Lower lobe of right lung (tissue), 2 donors: ENCODE results near the gene ETV6. TPM values are rescaled to one million over a fixed set of nuclear protein-coding genes. Genes with fewer than 3 reads are reported as not detected.

Experiments
- ATAC-seq, 2 donors: fragments of 200-7000 bp; cut with Tn5 transposase; one replicate each; pipeline ENCODE4 v1.9.1; 2020 to 2022; ENCODE audit warnings: mild to moderate bottlenecking in 2 of 2, moderate library complexity in 2 of 2
- DNase-seq: peaks from one replicate; pipeline ENCODE4 v3.0.0-alpha.2; 2020
- H3K27ac ChIP-seq: fragments of 200-600 bp; one replicate; pipeline ENCODE4 v1.8.0; 2022
- H3K27me3 ChIP-seq: fragments of 200-600 bp; one replicate; pipeline ENCODE4 v1.8.0; 2022; ENCODE audit warnings: low read depth
- H3K36me3 ChIP-seq: fragments of 200-600 bp; one replicate; pipeline ENCODE4 v1.8.0; 2022; ENCODE audit warnings: mild to moderate bottlenecking
- H3K4me1 ChIP-seq: fragments of 200-600 bp; one replicate; pipeline ENCODE4 v1.8.0; 2022
- H3K4me3 ChIP-seq: fragments of 200-600 bp; one replicate; pipeline ENCODE4 v1.8.0; 2022; ENCODE audit warnings: mild to moderate bottlenecking
- H3K9me3 ChIP-seq: fragments of 200-600 bp; one replicate; pipeline ENCODE4 v1.8.0; 2022
- intact Hi-C: fragments of 100-400 bp; cut with DNase I; formaldehyde crosslinking; loops from one replicate; pipeline ENCODE4 v1.11.0; 2022
- total RNA-seq: library from RNA; stranded (reverse); fragmentation: NEBNext Ultra II Directional; extraction: Animal tissue kit (Norgen Biotek cat#: 25700); gene quantifications from one replicate; pipeline ENCODE4 v1.2.1, GENCODE V29; 2021
- TF ChIP-seq, protein P1 (sequence below): fragments of 200-600 bp; IDR thresholded peaks from one replicate; pipeline ENCODE4 v1.8.0; 2022; ENCODE audit warnings: antibody characterized with exemption, mild to moderate bottlenecking
- donor health status: DM: no; HTN: yes; CAD: no; lungs with severe emphysema.

ETV6 gene
- total RNA-seq, 1 donor from 2014 or later = 48.4 TPM

DNA sequence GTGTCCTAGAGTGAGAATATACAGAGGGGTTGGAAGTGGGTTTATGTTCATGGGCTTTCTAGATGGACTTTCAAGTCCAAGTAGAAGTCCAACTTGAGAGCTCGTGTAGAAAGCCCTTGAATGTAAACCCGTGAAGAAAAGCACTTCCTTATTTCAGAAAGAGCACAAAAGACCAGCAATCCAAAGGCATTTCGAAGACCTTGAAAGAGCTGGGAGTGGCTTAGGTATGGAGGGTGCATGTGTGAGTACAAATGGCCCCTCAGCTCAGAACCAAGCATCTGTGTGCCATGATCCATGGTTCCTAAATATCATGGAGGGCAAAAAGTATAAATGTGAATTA is 160.7 kb downstream of the ETV6 start:
- Histone ChIP-seq H3K27me3 (no peaks in the 10 kb centered on the region), H3K36me3 (no peaks in the 10 kb centered on the region), H3K9me3 (no peaks in the 10 kb centered on the region), H3K4me1 (peaks cover 46% of the 10 kb centered on the region), H3K27ac (peak overlapping the region; percentile 25), H3K4me3 (no peak overlapping the region)
- intact Hi-C loops = no loop called here
- ATAC-seq = no peak
- no peak for DNase-seq
- TF ChIP-seq, protein P1, sequence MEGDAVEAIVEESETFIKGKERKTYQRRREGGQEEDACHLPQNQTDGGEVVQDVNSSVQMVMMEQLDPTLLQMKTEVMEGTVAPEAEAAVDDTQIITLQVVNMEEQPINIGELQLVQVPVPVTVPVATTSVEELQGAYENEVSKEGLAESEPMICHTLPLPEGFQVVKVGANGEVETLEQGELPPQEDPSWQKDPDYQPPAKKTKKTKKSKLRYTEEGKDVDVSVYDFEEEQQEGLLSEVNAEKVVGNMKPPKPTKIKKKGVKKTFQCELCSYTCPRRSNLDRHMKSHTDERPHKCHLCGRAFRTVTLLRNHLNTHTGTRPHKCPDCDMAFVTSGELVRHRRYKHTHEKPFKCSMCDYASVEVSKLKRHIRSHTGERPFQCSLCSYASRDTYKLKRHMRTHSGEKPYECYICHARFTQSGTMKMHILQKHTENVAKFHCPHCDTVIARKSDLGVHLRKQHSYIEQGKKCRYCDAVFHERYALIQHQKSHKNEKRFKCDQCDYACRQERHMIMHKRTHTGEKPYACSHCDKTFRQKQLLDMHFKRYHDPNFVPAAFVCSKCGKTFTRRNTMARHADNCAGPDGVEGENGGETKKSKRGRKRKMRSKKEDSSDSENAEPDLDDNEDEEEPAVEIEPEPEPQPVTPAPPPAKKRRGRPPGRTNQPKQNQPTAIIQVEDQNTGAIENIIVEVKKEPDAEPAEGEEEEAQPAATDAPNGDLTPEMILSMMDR = no peak

DNA sequence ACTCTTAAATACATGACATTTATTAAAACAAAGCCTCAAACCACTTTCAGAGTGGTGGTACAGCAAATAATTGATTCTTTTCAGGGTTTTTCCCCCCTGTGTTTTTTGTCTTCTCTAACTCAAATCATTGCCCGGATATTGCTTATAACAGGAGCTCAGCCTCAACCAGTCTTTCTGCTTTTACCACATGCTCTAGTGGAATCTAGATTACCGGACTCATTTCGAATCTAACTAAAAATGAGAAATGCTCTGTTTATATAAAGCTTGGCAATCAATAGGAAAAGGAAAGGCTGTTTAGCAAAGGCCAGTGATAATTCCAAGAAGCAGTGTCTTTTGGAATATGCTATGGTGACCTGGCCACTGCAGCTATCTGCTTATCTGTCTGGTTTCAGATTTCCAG is 161.5 kb downstream of the ETV6 start:
- H3K4me1 ChIP-seq = peaks cover 48% of the 10 kb centered on the region
- ATAC-seq (no peak), DNase-seq (no peak)
- TF ChIP-seq, protein P1 = no peak
- no peaks in the 10 kb centered on the region for H3K9me3 ChIP-seq
- H3K27ac ChIP-seq = peak overlapping the region; percentile 25
- intact Hi-C loops = no loop called here
- H3K27me3 ChIP-seq = no peaks in the 10 kb centered on the region
- no peak overlapping the region for H3K4me3 ChIP-seq
- H3K36me3 ChIP-seq = no peaks in the 10 kb centered on the region

DNA sequence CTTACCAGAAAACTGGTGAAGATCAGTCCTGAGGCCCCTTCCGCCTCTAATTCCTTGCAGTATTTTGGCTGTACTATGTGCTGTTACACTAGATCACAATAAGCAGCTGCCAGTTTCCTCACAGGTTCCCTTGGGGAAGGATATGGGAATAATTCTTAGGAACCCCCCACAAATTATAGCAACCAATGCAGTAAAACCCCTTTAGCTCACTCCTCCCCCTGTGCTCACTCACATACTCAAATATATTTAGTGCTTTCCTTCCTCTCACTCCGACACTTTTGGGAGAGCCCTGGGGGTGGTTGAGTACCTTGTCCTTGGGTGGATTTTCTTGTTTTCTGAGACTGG is 162.7 kb downstream of the ETV6 start:
- TF ChIP-seq, protein P1 = no peak
- intact Hi-C loops = no loop called here
- H3K27ac ChIP-seq = peak overlapping the region; percentile 54
- H3K4me3 ChIP-seq = no peak overlapping the region
- peak; percentile 21 to 22 for ATAC-seq
- DNase-seq = no peak
- no peaks in the 10 kb centered on the region for H3K36me3 ChIP-seq
- peaks cover 48% of the 10 kb centered on the region for H3K4me1 ChIP-seq
- H3K9me3 ChIP-seq = no peaks in the 10 kb centered on the region
- no peaks in the 10 kb centered on the region for H3K27me3 ChIP-seq

DNA sequence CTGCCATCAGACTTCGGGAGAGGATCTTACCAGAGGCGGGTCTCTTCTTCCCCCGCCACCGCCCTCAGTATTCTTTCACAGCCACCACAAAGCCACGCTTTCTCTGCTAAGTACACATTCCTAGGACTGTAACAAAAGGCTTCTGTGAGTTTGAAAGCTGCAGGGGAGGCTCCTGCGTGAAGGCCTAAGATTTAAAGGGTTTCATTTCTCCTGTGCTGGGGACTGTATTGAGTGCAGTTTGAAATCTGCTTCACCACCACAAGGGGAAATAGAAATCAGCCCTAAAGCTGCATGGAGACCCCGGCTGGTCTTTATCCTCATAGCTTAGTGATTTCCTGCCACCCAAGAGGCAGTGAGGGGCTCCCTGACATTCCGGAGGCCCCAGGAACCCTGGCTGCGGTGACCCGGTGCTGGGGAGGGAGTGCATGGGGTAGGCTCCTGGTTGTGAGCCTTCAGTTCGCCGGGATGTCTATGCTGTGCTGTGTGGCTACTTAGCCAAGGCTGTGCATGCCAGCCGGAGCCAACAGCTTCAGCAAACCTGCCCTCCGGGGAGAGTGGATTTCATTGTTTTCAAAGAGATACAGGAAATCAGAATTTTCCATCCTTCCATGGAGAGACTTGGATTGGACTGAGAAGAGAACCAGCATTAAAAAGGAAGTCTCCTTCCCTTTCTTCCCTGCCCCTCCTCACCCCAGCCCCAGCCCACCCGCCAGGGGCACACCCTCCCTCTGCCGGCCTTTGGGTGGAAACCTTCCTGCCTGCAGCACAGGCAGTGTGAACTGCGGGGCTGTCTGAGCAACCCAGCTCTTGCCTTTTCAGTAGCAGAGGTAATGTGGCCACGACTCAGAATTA is 163.3 kb downstream of the ETV6 start:
- H3K27me3 ChIP-seq = no peaks in the 10 kb centered on the region
- no peaks in the 10 kb centered on the region for H3K9me3 ChIP-seq
- ATAC-seq (peak; percentile 50 to 55), DNase-seq (no peak)
- H3K4me3 ChIP-seq = peak overlapping the region; percentile 10
- no peaks in the 10 kb centered on the region for H3K36me3 ChIP-seq
- peak overlapping the region; percentile 54 for H3K27ac ChIP-seq
- TF ChIP-seq, protein P1 = no peak
- peaks cover 48% of the 10 kb centered on the region for H3K4me1 ChIP-seq
- intact Hi-C loops = no loop called here

DNA sequence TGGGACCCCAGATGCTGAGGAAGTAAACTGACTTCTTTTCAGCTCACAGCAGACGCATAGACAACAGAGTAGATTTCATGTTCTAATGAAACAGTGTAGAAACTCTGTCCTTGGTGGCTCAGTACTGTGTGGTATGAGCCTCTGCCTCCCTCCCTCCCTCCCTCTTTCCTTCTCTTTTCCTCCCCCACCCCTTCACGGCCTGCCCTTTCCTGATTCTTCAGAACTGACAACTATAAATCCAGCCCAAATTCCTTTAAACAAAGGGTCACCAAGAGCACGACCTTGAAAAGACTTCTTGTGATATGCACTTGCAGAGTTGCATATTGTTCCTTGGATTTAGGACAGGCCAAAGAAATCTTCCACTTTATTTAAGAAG is 164.0 kb downstream of the ETV6 start:
- no peak for DNase-seq
- Histone ChIP-seq H3K4me1 (peaks cover 48% of the 10 kb centered on the region), H3K36me3 (no peaks in the 10 kb centered on the region), H3K27ac (peak overlapping the region; percentile 54), H3K4me3 (peak overlapping the region; percentile 10), H3K27me3 (no peaks in the 10 kb centered on the region), H3K9me3 (no peaks in the 10 kb centered on the region)
- intact Hi-C loops = no loop called here
- TF ChIP-seq, protein P1 = no peak
- peak; percentile 20 to 24 for ATAC-seq
